IMR-90 (cell line): Measurements from ENCODE around the gene SLC39A11. TPM values are rescaled to one million over a fixed set of nuclear protein-coding genes. Genes with fewer than 3 reads are reported as not detected.
A peak's percentile ranks its signal among the peaks of the same experiment; 100 is the strongest.

ENCODE experiments used
- ATAC-seq: fragments of 200-7000 bp; cut with Tn5 transposase; 2 replicates; pipeline ENCODE4 v1.9.1; 2020; ENCODE audit warnings: low read depth, mild to moderate bottlenecking, moderate library complexity
- BruUV-seq: library from RNA; stranded (reverse); fragments of 400-500 nt; replicated peaks from 2 replicates; lab custom pipeline; 2021; lab: Mats Ljungman, UMichigan
- CTCF ChIA-PET: fragments of 300-600 bp; formaldehyde crosslinking; extraction: SDS; loops from one replicate; lab custom pipeline; 2021; ENCODE audit warnings: antibody characterized with exemption; lab: Yijun Ruan, JAX
- POLR2A ChIA-PET: fragments of 300-600 bp; sonication (Branson Sonifier 250); formaldehyde crosslinking; loops from one replicate; lab custom pipeline; 2022; ENCODE audit warnings: antibody characterized with exemption; ENCODE audit not compliant: unreplicated experiment; lab: Charles Lee
- DNase-seq: peaks from one replicate; pipeline ENCODE4 v3.0.0; 2013
- H2AFZ ChIP-seq: replicated peaks from 2 replicates; pipeline ENCODE3; 2013; ENCODE audit warnings: low read length, mild to moderate bottlenecking; ENCODE audit not compliant: poor library complexity
- H2AK5ac ChIP-seq: 2 replicates; pipeline ENCODE4 v1.6.1; 2013; ENCODE audit warnings: low read depth, low read length, inconsistent platforms
- H2AK9ac ChIP-seq: replicated peaks from 2 replicates; pipeline ENCODE3; 2013; ENCODE audit warnings: mild to moderate bottlenecking, low read depth, low read length, moderate library complexity; ENCODE audit not compliant: poor library complexity
- H2BK120ac ChIP-seq: 2 replicates; pipeline ENCODE4 v1.6.1; 2013; ENCODE audit warnings: low read depth, low read length, inconsistent platforms
- H2BK15ac ChIP-seq: 3 replicates; pipeline ENCODE4 v1.6.1; 2013; ENCODE audit warnings: low read depth, low read length, inconsistent platforms
- H2BK20ac ChIP-seq: 2 replicates; pipeline ENCODE4 v1.6.1; 2013; ENCODE audit warnings: low read depth, mild to moderate bottlenecking, inconsistent platforms, low read length, moderate library complexity
- H2BK5ac ChIP-seq: 2 replicates; pipeline ENCODE4 v1.6.1; 2013; ENCODE audit warnings: mild to moderate bottlenecking, low read depth, low read length, inconsistent platforms; ENCODE audit not compliant: poor library complexity, severe bottlenecking
- H3K14ac ChIP-seq: replicated peaks from 2 replicates; pipeline ENCODE4 v1.6.1; 2013; ENCODE audit warnings: low read depth, low read length, inconsistent platforms
- H3K18ac ChIP-seq: 2 replicates; pipeline ENCODE4 v1.6.1; 2013; ENCODE audit warnings: low read depth, low read length, control low read depth
- H3K23ac ChIP-seq: 2 replicates; pipeline ENCODE4 v1.6.1; 2013; ENCODE audit warnings: low read depth, low read length, inconsistent platforms
- H3K27ac ChIP-seq: 2 replicates; pipeline ENCODE4 v1.5.1; 2013; ENCODE audit warnings: mild to moderate bottlenecking, control low read depth, low read length; ENCODE audit not compliant: insufficient read depth
- H3K27me3 ChIP-seq: 2 replicates; pipeline ENCODE4 v1.6.1; 2013; ENCODE audit warnings: low read length; ENCODE audit not compliant: control insufficient read depth, insufficient read depth
- H3K36me3 ChIP-seq: 2 replicates; pipeline ENCODE4 v1.6.1; 2013; ENCODE audit warnings: low read length, mixed read lengths; ENCODE audit not compliant: control insufficient read depth, insufficient read depth
- H3K4ac ChIP-seq: 2 replicates; pipeline ENCODE4 v1.6.1; 2013; ENCODE audit warnings: low read depth, low read length, inconsistent platforms
- H3K4me1 ChIP-seq: 2 replicates; pipeline ENCODE4 v1.6.1; 2013; ENCODE audit warnings: low read length, mixed read lengths; ENCODE audit not compliant: control insufficient read depth, insufficient read depth
- H3K4me2 ChIP-seq: 2 replicates; pipeline ENCODE4 v1.6.1; 2013; ENCODE audit warnings: low read depth, mild to moderate bottlenecking, control low read depth, low read length, moderate library complexity
- H3K4me3 ChIP-seq: 2 replicates; pipeline ENCODE4 v1.5.1; 2013; ENCODE audit warnings: low read depth, mild to moderate bottlenecking, control low read depth, low read length, moderate library complexity; ENCODE audit not compliant: insufficient read depth
- H3K56ac ChIP-seq: 2 replicates; pipeline ENCODE4 v1.6.1; 2013; ENCODE audit warnings: low read length, inconsistent platforms; ENCODE audit not compliant: insufficient read depth; ENCODE audit errors: extremely low read depth
- H3K79me1 ChIP-seq, 2 experiments: 2 replicates each; pipeline ENCODE4 v1.6.1; 2013; ENCODE audit warnings: low read length in 2 of 2, inconsistent platforms in 1 of 2, low read depth in 1 of 2
- H3K9ac ChIP-seq: 2 replicates; pipeline ENCODE4 v1.6.1; 2013; ENCODE audit warnings: low read depth, low read length, control low read depth
- H3K9me1 ChIP-seq: 2 replicates; pipeline ENCODE4 v1.6.1; 2013; ENCODE audit warnings: low read length, inconsistent platforms; ENCODE audit not compliant: insufficient read depth
- H3K9me3 ChIP-seq: 2 replicates; pipeline ENCODE4 v1.6.1; 2013; ENCODE audit warnings: low read length; ENCODE audit not compliant: control insufficient read depth, insufficient read depth
- H4K20me1 ChIP-seq: 2 replicates; pipeline ENCODE4 v1.6.1; 2013; ENCODE audit warnings: low read length, inconsistent platforms; ENCODE audit not compliant: insufficient read depth
- H4K5ac ChIP-seq: 2 replicates; pipeline ENCODE4 v1.6.1; 2013; ENCODE audit warnings: mild to moderate bottlenecking, low read depth, low read length, control low read depth
- H4K8ac ChIP-seq, 2 experiments: 2 replicates each; pipeline ENCODE4 v1.6.1; 2013; ENCODE audit warnings: low read depth in 2 of 2, low read length in 2 of 2, control low read depth in 1 of 2, inconsistent platforms in 1 of 2
- H4K91ac ChIP-seq: 2 replicates; pipeline ENCODE4 v1.6.1; 2013; ENCODE audit warnings: low read depth, low read length, inconsistent platforms; ENCODE audit not compliant: insufficient read depth
- CEBPB ChIP-seq: IDR thresholded peaks from 2 replicates; pipeline ENCODE4 v1.6.1; 2012; ENCODE audit warnings: low read depth, low read length, improper control_type of control experiment
- CHD1 ChIP-seq: IDR thresholded peaks from 2 replicates; pipeline ENCODE4 v1.6.1; 2012; ENCODE audit warnings: low read depth, low read length, improper control_type of control experiment
- CTCF ChIP-seq: conservative IDR thresholded peaks from 2 replicates; pipeline ENCODE4 v1.5.1; 2012; ENCODE audit warnings: mild to moderate bottlenecking, low read depth, low read length, improper control_type of control experiment
- FOS ChIP-seq: fragments of 150-350 bp; IDR thresholded peaks from 2 replicates; pipeline ENCODE4 v1.6.1; 2016; ENCODE audit warnings: low read depth, low read length
- MAFK ChIP-seq: IDR thresholded peaks from 2 replicates; pipeline ENCODE4 v1.6.1; 2012; ENCODE audit warnings: low read depth, low read length, improper control_type of control experiment
- MAZ ChIP-seq: IDR thresholded peaks from 2 replicates; pipeline ENCODE4 v1.6.1; 2012; ENCODE audit warnings: low read depth, mild to moderate bottlenecking, low read length, improper control_type of control experiment, moderate library complexity, borderline replicate concordance
- MXI1 ChIP-seq: IDR thresholded peaks from 2 replicates; pipeline ENCODE4 v1.6.1; 2012; ENCODE audit warnings: low read depth, mild to moderate bottlenecking, low read length, moderate library complexity, borderline replicate concordance
- NFE2L2 ChIP-seq: fragments of 150-350 bp; IDR thresholded peaks from 2 replicates; pipeline ENCODE4 v1.6.1; 2016; ENCODE audit warnings: low read depth, mild to moderate bottlenecking, low read length
- POLR2A ChIP-seq: IDR thresholded peaks from 2 replicates; pipeline ENCODE4 v1.6.1; 2012; ENCODE audit warnings: mild to moderate bottlenecking, low read depth, low read length
- RAD21 ChIP-seq: IDR thresholded peaks from 2 replicates; pipeline ENCODE4 v1.6.1; 2012; ENCODE audit warnings: low read length, improper control_type of control experiment
- RCOR1 ChIP-seq: IDR thresholded peaks from 2 replicates; pipeline ENCODE4 v1.6.1; 2012; ENCODE audit warnings: mild to moderate bottlenecking, low read length, improper control_type of control experiment; ENCODE audit not compliant: insufficient replicate concordance
- RFX5 ChIP-seq: IDR thresholded peaks from 2 replicates; pipeline ENCODE4 v1.8.0; 2012; ENCODE audit warnings: low read depth, mild to moderate bottlenecking, low read length, moderate library complexity
- SMC3 ChIP-seq: fragments of 150-350 bp; IDR thresholded peaks from 2 replicates; pipeline ENCODE4 v1.6.1; 2016; ENCODE audit warnings: low read depth, mild to moderate bottlenecking, antibody characterized with exemption, low read length, moderate library complexity
- WGBS, 2 experiments: methylation state at CpG; one replicate each; pipeline versions ENCODE4 v1.1.5 to v1.1.7; 2013; ENCODE audit warnings: missing lambda C conversion rate in 2 of 2; ENCODE audit not compliant: insufficient read length in 1 of 2; ENCODE audit errors: extremely low coverage in 2 of 2; 5-methylcytosine and 5-hydroxymethylcytosine counted together
- dilution Hi-C: fragments of 300-500 bp; cut with HindIII; formaldehyde crosslinking; loops from one replicate; pipeline ENCODE4 v1.14.3; 2018; ENCODE audit warnings: low sequenced_read_pairs; ENCODE audit not compliant: unreplicated experiment
- in situ Hi-C: fragments of 300-500 bp; cut with MboI; formaldehyde crosslinking; loops from 3 replicates; pipeline ENCODE4 v1.14.3; 2019; ENCODE audit warnings: low sequenced_read_pairs, inconsistent platforms, mixed read lengths
- intact Hi-C: fragments of 100-400 bp; cut with micrococcal nuclease; formaldehyde crosslinking; loops from 2 replicates; pipeline ENCODE4 v1.10.0; 2022
- polyA plus RNA-seq, 3 experiments: library from polyadenylated mRNA; depleted of rRNA; stranded (reverse); fragments of >200 nt; gene quantifications; 2 replicates each; pipeline ENCODE4 v1.2.3, GENCODE V29; 2012; ENCODE audit warnings: low replicate concordance in 1 of 3
- total RNA-seq: library from RNA; depleted of rRNA; stranded (reverse); fragments of >200 nt; gene quantifications from 2 replicates; pipeline ENCODE4 v1.2.3, GENCODE V29; 2012
- TF ChIP-seq, protein P1 (sequence below): fragments of 150-350 bp; IDR thresholded peaks from 2 replicates; pipeline ENCODE4 v1.6.1; 2016; ENCODE audit warnings: low read depth, mild to moderate bottlenecking, low read length, moderate library complexity, borderline replicate concordance

SLC39A11 gene
- total and polyA plus RNA-seq, 2 of the 4 experiments (the other 2 are of a cell fraction): 8.8 to 14.3 TPM

DNA sequence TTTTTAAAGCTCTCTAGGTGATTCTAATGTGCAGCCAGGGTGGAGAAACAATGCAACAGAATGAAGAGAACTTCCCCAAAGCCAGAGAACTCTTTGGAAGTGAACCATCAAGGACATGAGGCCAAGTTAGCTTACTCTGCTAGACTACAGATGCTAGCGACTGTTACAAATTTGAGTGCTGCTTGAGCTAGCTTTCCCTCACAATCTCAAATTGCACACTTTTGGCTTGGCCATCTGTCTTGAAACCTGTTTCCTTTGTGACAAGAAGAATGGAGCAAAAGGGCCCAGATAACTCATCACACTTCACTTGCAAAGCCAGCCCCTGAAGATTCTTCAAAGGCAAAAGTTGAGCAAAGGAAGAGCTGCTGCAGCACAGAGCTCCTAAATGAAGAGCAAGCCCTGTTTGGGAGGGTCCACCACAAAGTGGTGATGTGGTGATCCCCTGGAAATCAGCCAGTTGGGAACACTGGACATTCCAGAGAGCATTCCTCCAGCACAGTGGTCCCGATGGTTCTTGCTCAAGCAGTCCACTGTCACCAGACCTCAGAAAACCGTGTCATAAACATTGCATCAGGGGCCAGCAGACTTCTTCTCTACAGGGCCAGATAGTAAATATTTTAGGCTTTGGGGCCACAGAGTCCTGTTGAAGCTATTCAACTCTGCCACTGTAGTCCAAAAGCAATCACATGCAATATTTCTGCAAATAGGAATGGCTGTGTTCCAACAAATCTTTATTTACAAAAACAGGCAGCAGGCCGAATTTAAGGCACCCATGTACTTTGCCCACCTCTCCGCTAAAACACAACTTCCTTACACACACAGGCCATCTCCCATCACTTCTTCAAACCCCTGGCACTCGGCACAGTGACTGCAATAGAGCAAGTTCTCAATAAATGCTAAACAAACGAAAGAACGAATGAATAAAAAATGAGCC is 21.2 kb downstream of the SLC39A11 start:
- ATAC-seq (no peak), DNase-seq (peak; percentile 29)
- Histone ChIP-seq H4K5ac (no peak overlapping the region), H2AK5ac (no peak overlapping the region), H3K79me1 (peaks cover 2 to 18% of the 10 kb centered on the region in 2 experiments; a peak in 1 of 4 replicates), H3K9me1 (peaks cover 34% of the 10 kb centered on the region), H2AK9ac (no peak overlapping the region), H3K9ac (no peak overlapping the region), H3K27me3 (no peaks in the 10 kb centered on the region), H3K36me3 (peaks cover 3% of the 10 kb centered on the region; the same call in 1 of the 2 replicates), H4K91ac (peak overlapping the region; percentile 9; the same call in 1 of the 2 replicates), H2BK15ac (0 out of 3 replicates have a peak overlapping the region, but pooled peaks have one; percentile 3), H3K18ac (peak overlapping the region; percentile 22; the same call in 1 of the 2 replicates), H3K23ac (no peak overlapping the region), H2BK20ac (peak overlapping the region; percentile 9; the same call in 1 of the 2 replicates), H3K4me1 (peaks cover 41% of the 10 kb centered on the region), H3K14ac (peak overlapping the region; percentile 70; the same call in 1 of the 2 replicates), H4K8ac (no peak overlapping the region; a peak in 1 of 4 replicates), H3K4me3 (no peak overlapping the region), H2AFZ (no peak overlapping the region), H3K27ac (no peak overlapping the region), H3K4me2 (no peak overlapping the region), H4K20me1 (peaks cover 12% of the 10 kb centered on the region), H2BK120ac (peak overlapping the region; percentile 7; the same call in 1 of the 2 replicates), H3K4ac (peak overlapping the region; percentile 45), H3K56ac (no peak overlapping the region), H2BK5ac (peak overlapping the region; percentile 9), H3K9me3 (no peaks in the 10 kb centered on the region)
- dilution Hi-C loops (no loop called here), in situ Hi-C loops (no loop called here), intact Hi-C loops (no loop called here)
- ChIA-PET CTCF (interaction anchor here (0.5 kb wide), 1 partner anchor 12 kb away, joined by 3 read pairs; no protein-coding TSS in a partner anchor), POLR2A (interaction anchor here (0.6 kb wide), 1 partner anchor 232 kb away, joined by 4 read pairs; no protein-coding TSS in a partner anchor)
- WGBS, 2 experiments: 70% methylated on average over 2 of the region's 8 CpGs; no CpG with 5 or more reads in 1 of the 2 experiments
- no TSS peak for BruUV-seq
- TF ChIP-seq MAFK (no peak), RCOR1 (no peak), RFX5 (no peak), SMC3 (no peak), CHD1 (no peak), RAD21 (no peak), MXI1 (no peak), POLR2A (no peak), CEBPB (peak; percentile 53; the same call in 1 of the 2 replicates), MAZ (no peak), FOS (no peak), NFE2L2 (no peak), CTCF (no peak)
- TF ChIP-seq, protein P1, sequence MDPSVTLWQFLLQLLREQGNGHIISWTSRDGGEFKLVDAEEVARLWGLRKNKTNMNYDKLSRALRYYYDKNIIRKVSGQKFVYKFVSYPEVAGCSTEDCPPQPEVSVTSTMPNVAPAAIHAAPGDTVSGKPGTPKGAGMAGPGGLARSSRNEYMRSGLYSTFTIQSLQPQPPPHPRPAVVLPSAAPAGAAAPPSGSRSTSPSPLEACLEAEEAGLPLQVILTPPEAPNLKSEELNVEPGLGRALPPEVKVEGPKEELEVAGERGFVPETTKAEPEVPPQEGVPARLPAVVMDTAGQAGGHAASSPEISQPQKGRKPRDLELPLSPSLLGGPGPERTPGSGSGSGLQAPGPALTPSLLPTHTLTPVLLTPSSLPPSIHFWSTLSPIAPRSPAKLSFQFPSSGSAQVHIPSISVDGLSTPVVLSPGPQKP: no peak
